H1 (cell line): ENCODE measurements around the gene DERL2. TPM values are rescaled to one million over a fixed set of nuclear protein-coding genes. Genes with fewer than 3 reads are reported as not detected.

Experiments
- CTCF ChIA-PET: fragments of 300-600 bp; sonication (Branson Sonifier 250); formaldehyde crosslinking; loops from one replicate; lab custom pipeline; 2021; ENCODE audit not compliant: partially characterized antibody; lab: Charles Lee
- POLR2A ChIA-PET: fragments of 300-600 bp; sonication (Branson Sonifier 250); formaldehyde crosslinking; loops from one replicate; lab custom pipeline; 2021; ENCODE audit warnings: inconsistent platforms; ENCODE audit not compliant: partially characterized antibody; lab: Charles Lee
- DNase-seq, 2 experiments: peaks; one replicate each; pipeline versions ENCODE4 v3.0.0 to v3.0.0-alpha.2; 2010 to 2022; ENCODE audit warnings: low spot score in 2 of 2, low read depth in 1 of 2, mixed read lengths in 1 of 2
- FAIRE-seq: peaks from 2 replicates; lab custom pipeline; 2011; peaks lifted over from hg19 to GRCh38; lab: Jason Lieb, UNC
- H2AFZ ChIP-seq: 2 replicates; pipeline ENCODE4 v1.8.1; 2012; ENCODE audit warnings: low read length, inconsistent platforms
- H2AK5ac ChIP-seq: 2 replicates; pipeline ENCODE4 v1.6.1; 2013; ENCODE audit warnings: low read depth, low read length
- H2BK120ac ChIP-seq: replicated peaks from 2 replicates; pipeline ENCODE3; 2013; ENCODE audit warnings: low read depth, low read length, inconsistent platforms
- H2BK12ac ChIP-seq: 2 replicates; pipeline ENCODE4 v1.6.1; 2013; ENCODE audit warnings: low read depth, low read length
- H2BK15ac ChIP-seq: 2 replicates; pipeline ENCODE4 v1.6.1; 2013; ENCODE audit warnings: low read length
- H2BK20ac ChIP-seq: 2 replicates; pipeline ENCODE4 v1.6.1; 2013; ENCODE audit warnings: low read length
- H2BK5ac ChIP-seq: 2 replicates; pipeline ENCODE4 v1.6.1; 2013; ENCODE audit warnings: low read depth, low read length
- H3K14ac ChIP-seq: 2 replicates; pipeline ENCODE4 v1.6.1; 2013; ENCODE audit warnings: inconsistent platforms; ENCODE audit not compliant: insufficient read length
- H3K18ac ChIP-seq: 2 replicates; pipeline ENCODE4 v1.6.1; 2013; ENCODE audit warnings: low read length; ENCODE audit errors: extremely low read depth
- H3K23ac ChIP-seq: 2 replicates; pipeline ENCODE4 v1.6.1; 2013; ENCODE audit warnings: inconsistent platforms; ENCODE audit not compliant: insufficient read length
- H3K23me2 ChIP-seq: 2 replicates; pipeline ENCODE4 v1.6.1; 2013; ENCODE audit warnings: low read depth, low read length
- H3K27ac ChIP-seq: 2 replicates; pipeline ENCODE4 v1.6.1; 2011; ENCODE audit warnings: low read depth, low read length, inconsistent platforms
- H3K27me3 ChIP-seq, 4 experiments: replicated peaks in 1 of 4; 1 replicate in 1 of 4; 2 replicates in 3 of 4; pipeline versions ENCODE4 v1.6.1 to v1.8.1; 2011 to 2013; ENCODE audit warnings: low read length in 3 of 4, mild to moderate bottlenecking in 3 of 4, inconsistent platforms in 2 of 4, mixed read lengths in 2 of 4, moderate library complexity in 1 of 4; ENCODE audit not compliant: control insufficient read depth in 3 of 4, insufficient read depth in 3 of 4; ENCODE audit errors: extremely low read depth in 1 of 4
- H3K36me3 ChIP-seq, 4 experiments: 2 replicates each; pipeline versions ENCODE4 v1.6.1 to v1.8.1; 2011 to 2013; ENCODE audit warnings: mild to moderate bottlenecking in 4 of 4, low read length in 3 of 4, moderate library complexity in 2 of 4, control low read depth in 1 of 4, inconsistent platforms in 1 of 4; ENCODE audit not compliant: insufficient read depth in 4 of 4, control insufficient read depth in 2 of 4
- H3K4ac ChIP-seq: replicated peaks from 2 replicates; pipeline ENCODE3; 2013; ENCODE audit warnings: low read length, low read depth, mixed read lengths, inconsistent platforms; ENCODE audit not compliant: insufficient read length
- H3K4me1 ChIP-seq, 4 experiments: replicated peaks in 1 of 4; 1 replicate in 1 of 4; 2 replicates in 3 of 4; pipeline versions ENCODE4 v1.6.1 to v1.8.1; 2011 to 2013; ENCODE audit warnings: low read length in 3 of 4, inconsistent platforms in 2 of 4, mixed read lengths in 1 of 4; ENCODE audit not compliant: insufficient read depth in 4 of 4, control insufficient read depth in 3 of 4
- H3K4me2 ChIP-seq, 2 experiments: 2 replicates each; pipeline versions ENCODE4 v1.6.1 to v1.8.1; 2011 to 2013; ENCODE audit warnings: low read depth in 2 of 2, low read length in 2 of 2, control low read depth in 1 of 2, inconsistent platforms in 1 of 2, mild to moderate bottlenecking in 1 of 2; ENCODE audit not compliant: insufficient read depth in 1 of 2
- H3K4me3 ChIP-seq, 4 experiments: fragments of 200-600, 300-600 bp in 1 of 4; sonication (generic), shearing (Covaris generic), sonication (Bioruptor Twin) in 1 of 4; 2 replicates each; pipeline versions ENCODE4 v1.5.1 to v1.8.1; 2011 to 2016; ENCODE audit warnings: low read length in 4 of 4, low read depth in 3 of 4, control low read depth in 2 of 4, inconsistent platforms in 2 of 4, mild to moderate bottlenecking in 2 of 4, mixed read lengths in 1 of 4, moderate library complexity in 1 of 4; ENCODE audit not compliant: insufficient read depth in 2 of 4; ENCODE audit errors: extremely low read depth in 1 of 4
- H3K56ac ChIP-seq: replicated peaks from 2 replicates; pipeline ENCODE3; 2013; ENCODE audit warnings: low read depth, mild to moderate bottlenecking, mixed read lengths, low read length, inconsistent platforms; ENCODE audit not compliant: insufficient read length
- H3K79me1 ChIP-seq: 2 replicates; pipeline ENCODE4 v1.6.1; 2013; ENCODE audit warnings: low read depth, low read length, control low read depth
- H3K79me2 ChIP-seq, 2 experiments: 2 replicates each; pipeline versions ENCODE4 v1.6.1 to v1.8.1; 2012 to 2013; ENCODE audit warnings: low read length in 2 of 2, mild to moderate bottlenecking in 2 of 2, inconsistent platforms in 1 of 2; ENCODE audit not compliant: insufficient read depth in 2 of 2, control insufficient read depth in 1 of 2
- H3K9ac ChIP-seq, 4 experiments: replicated peaks in 1 of 4; 1 replicate in 1 of 4; 2 replicates in 3 of 4; pipeline versions ENCODE4 v1.6.1 to v1.8.1; 2011 to 2013; ENCODE audit warnings: low read depth in 3 of 4, low read length in 3 of 4, control low read depth in 2 of 4, mild to moderate bottlenecking in 2 of 4, moderate library complexity in 2 of 4, inconsistent platforms in 1 of 4; ENCODE audit errors: extremely low read depth in 1 of 4
- H3K9me3 ChIP-seq, 2 experiments: 2 replicates each; pipeline versions ENCODE4 v1.6.1 to v1.8.1; 2012 to 2013; ENCODE audit warnings: mild to moderate bottlenecking in 2 of 2, moderate library complexity in 2 of 2, control low read depth in 1 of 2, inconsistent platforms in 1 of 2, low read depth in 1 of 2, low read length in 1 of 2, mixed read lengths in 1 of 2; ENCODE audit not compliant: insufficient read depth in 2 of 2
- H4K20me1 ChIP-seq, 2 experiments: replicated peaks in 1 of 2; 2 replicates each; pipeline versions ENCODE3 to v1.8.1; 2011 to 2013; ENCODE audit warnings: inconsistent platforms in 2 of 2, low read length in 2 of 2, mild to moderate bottlenecking in 1 of 2; ENCODE audit not compliant: insufficient read depth in 2 of 2, control insufficient read depth in 1 of 2
- H4K5ac ChIP-seq: 2 replicates; pipeline ENCODE4 v1.6.1; 2013; ENCODE audit warnings: low read length, low read depth, mixed read lengths, inconsistent platforms; ENCODE audit not compliant: insufficient read length
- H4K8ac ChIP-seq: 2 replicates; pipeline ENCODE4 v1.8.0; 2013; ENCODE audit warnings: mild to moderate bottlenecking, moderate library complexity, low read length, inconsistent platforms; ENCODE audit not compliant: insufficient read depth; ENCODE audit errors: extremely low read depth
- H4K91ac ChIP-seq: replicated peaks from 2 replicates; pipeline ENCODE3; 2013; ENCODE audit warnings: low read length, mixed read lengths, inconsistent platforms; ENCODE audit not compliant: insufficient read length
- BRCA1 ChIP-seq: IDR thresholded peaks from 2 replicates; pipeline ENCODE4 v1.6.1; 2012; ENCODE audit warnings: low read depth, low read length, improper control_type of control experiment
- CHD2 ChIP-seq: IDR thresholded peaks from 2 replicates; pipeline ENCODE4 v1.6.1; 2012; ENCODE audit warnings: low read length, improper control_type of control experiment
- CREB1 ChIP-seq: IDR thresholded peaks from 2 replicates; pipeline ENCODE4 v1.6.1; 2012; ENCODE audit warnings: inconsistent platforms
- FOSL1 ChIP-seq: IDR thresholded peaks from 2 replicates; pipeline ENCODE4 v1.6.1; 2011; ENCODE audit warnings: mild to moderate bottlenecking, low read depth, low read length, moderate library complexity; ENCODE audit not compliant: insufficient read depth
- JUND ChIP-seq: IDR thresholded peaks from 2 replicates; pipeline ENCODE4 v1.6.1; 2011; ENCODE audit warnings: mild to moderate bottlenecking, improper control_type of control experiment, low read length
- KDM4A ChIP-seq: IDR thresholded peaks from one replicate; pipeline ENCODE4 v1.7.1; 2012; ENCODE audit warnings: low read depth, mild to moderate bottlenecking, moderate library complexity, low read length, inconsistent platforms; ENCODE audit not compliant: severe bottlenecking
- NANOG ChIP-seq: IDR thresholded peaks from 2 replicates; pipeline ENCODE4 v1.6.1; 2011; ENCODE audit warnings: low read length, low read depth, mild to moderate bottlenecking, inconsistent platforms; ENCODE audit not compliant: insufficient read depth, poor library complexity, severe bottlenecking
- SP2 ChIP-seq: IDR thresholded peaks from 2 replicates; pipeline ENCODE4 v1.6.1; 2012; ENCODE audit warnings: mild to moderate bottlenecking, low read length, inconsistent platforms
- SP4 ChIP-seq: IDR thresholded peaks from 2 replicates; pipeline ENCODE4 v1.6.1; 2012; ENCODE audit warnings: low read length, inconsistent platforms
- YY1 ChIP-seq: IDR thresholded peaks from 2 replicates; pipeline ENCODE4 v1.6.1; 2011; ENCODE audit warnings: low read depth, mild to moderate bottlenecking, low read length
- ZNF274 ChIP-seq: IDR thresholded peaks from 2 replicates; pipeline ENCODE4 v1.7.0; 2012; ENCODE audit warnings: low read length, borderline replicate concordance; ENCODE audit errors: extremely low read depth
- WGBS, 2 experiments: shearing (Covaris generic) in 1 of 2; methylation state at CpG; one replicate each; pipeline versions ENCODE4 v1.1.6 to v1.1.7; 2013 to 2015; ENCODE audit warnings: low lambda C conversion rate in 2 of 2, mixed read lengths in 2 of 2, inconsistent platforms in 1 of 2, low coverage in 1 of 2, missing lambda C conversion rate in 1 of 2; ENCODE audit not compliant: insufficient replicate concordance in 2 of 2, insufficient coverage in 1 of 2, insufficient read length in 1 of 2; ENCODE audit errors: extremely low coverage in 1 of 2, missing lambda C conversion rate in 1 of 2; 5-methylcytosine and 5-hydroxymethylcytosine counted together
- polyA plus RNA-seq, 7 experiments: library from polyadenylated mRNA; depleted of rRNA in 3 of 7; stranded (reverse) in 5 of 7; unstranded in 2 of 7; fragments of >200 nt in 5 of 7; fragments of 200-250 nt in 2 of 7; gene quantifications; 1 replicate in 5 of 7; 2 replicates in 1 of 7; 4 replicates in 1 of 7; pipeline versions ENCODE4 v1.2.1 to v1.2.3, GENCODE V29; 2011 to 2013; ENCODE audit warnings: missing spikeins in 2 of 7, mixed read lengths in 2 of 7
- total RNA-seq: library from RNA; stranded (reverse); fragmentation: NEBNext Ultra II Directional; extraction: Animal tissue kit (Norgen Biotek cat#: 25700); gene quantifications from 2 replicates; pipeline ENCODE4 v1.2.1, GENCODE V29; 2021

DERL2 gene
- total and polyA plus RNA-seq, 2 of the 8 experiments (the other 6 are each of a cell fraction or from before 2014, with no cell fraction given) = 55.3 to 58.4 TPM

DNA sequence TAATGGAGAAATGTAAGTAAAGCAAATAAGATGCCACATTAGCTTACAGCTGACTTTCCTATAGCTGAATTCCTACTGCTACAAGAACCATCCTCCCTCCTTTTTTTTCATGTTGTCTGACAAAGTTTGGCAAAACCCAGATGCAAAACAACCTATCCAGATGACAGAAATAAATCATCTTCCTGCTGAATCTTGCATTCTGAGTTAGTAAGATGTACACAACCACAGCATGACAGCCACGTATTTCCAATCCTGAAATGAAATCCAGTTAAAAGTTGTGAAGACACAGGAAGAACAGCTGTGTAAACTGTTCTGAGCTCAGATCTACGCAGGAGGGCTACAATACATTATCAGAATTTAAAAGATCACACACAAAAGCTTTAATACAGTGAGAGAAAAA is 12.1 kb downstream of the DERL2 start:
- Histone ChIP-seq H4K8ac (no peak overlapping the region), H3K4me3 (no peak overlapping the region), H3K79me2 (peaks cover 0 to 6% of the 10 kb centered on the region in 2 experiments; a peak in 2 of 4 replicates), H4K5ac (no peak overlapping the region), H2BK5ac (no peak overlapping the region), H3K79me1 (no peaks in the 10 kb centered on the region), H2AK5ac (no peak overlapping the region), H3K23ac (no peak overlapping the region), H3K27ac (no peak overlapping the region), H3K56ac (no peak overlapping the region), H2BK12ac (no peak overlapping the region), H2BK20ac (no peak overlapping the region), H2AFZ (no peak overlapping the region), H2BK120ac (no peak overlapping the region), H3K36me3 (peaks cover 15 to 54% (median 34%) of the 10 kb centered on the region in 4 experiments), H3K9me3 (no peaks in the 10 kb centered on the region), H3K23me2 (no peaks in the 10 kb centered on the region), H3K18ac (no peak overlapping the region), H4K20me1 (peaks cover 0 to 4% of the 10 kb centered on the region in 2 experiments), H2BK15ac (no peak overlapping the region), H3K4me1 (no peaks in the 10 kb centered on the region), H3K4ac (no peak overlapping the region), H4K91ac (no peak overlapping the region), H3K27me3 (no peaks in the 10 kb centered on the region), H3K14ac (no peak overlapping the region), H3K9ac (no peak overlapping the region), H3K4me2 (no peak overlapping the region)
- WGBS, 2 experiments = 96% methylated on average over 2 of the region's 2 CpGs; no CpG with 5 or more reads in 1 of the 2 experiments
- no peak for FAIRE-seq
- no peak for TF ChIP-seq SP4
- no peak for TF ChIP-seq ZNF274
- TF ChIP-seq KDM4A = no peak
- no peak for TF ChIP-seq FOSL1
- TF ChIP-seq CREB1 = no peak
- no peak for TF ChIP-seq JUND
- no peak for TF ChIP-seq YY1
- TF ChIP-seq NANOG = no peak
- TF ChIP-seq SP2 = no peak
- no peak for TF ChIP-seq BRCA1
- no peak for TF ChIP-seq CHD2
- ChIA-PET POLR2A (interaction anchor here (4.1 kb wide), 1 partner anchor 11 kb away, joined by 27 read pairs; the partner anchor contains the start of genes DERL2 and MIS12), CTCF (interaction anchor here (1.1 kb wide), 1 partner anchor 44 kb away, joined by 5 read pairs; no protein-coding TSS in a partner anchor)
- DNase-seq = no peak
